HEK293 (cell line): ENCODE data around the gene ORC4.

Experiments
- HIC1 ChIP-seq: fragments of 450-650 bp; formaldehyde crosslinking; IDR thresholded peaks from 2 replicates; pipeline ENCODE4 v1.5.1; 2016; ENCODE audit warnings: missing biosample characterization, missing genetic modification characterization
- KLF16 ChIP-seq: fragments of 450-650 bp; formaldehyde crosslinking; IDR thresholded peaks from 2 replicates; pipeline ENCODE4 v1.5.1; 2017; ENCODE audit warnings: missing biosample characterization, missing genetic modification characterization
- MEIS1 ChIP-seq: sonication (generic); formaldehyde crosslinking; IDR thresholded peaks from 2 replicates; pipeline ENCODE4 v1.8.1; 2022; ENCODE audit warnings: missing genetic modification reagents, mild to moderate bottlenecking, borderline replicate concordance
- PRDM10 ChIP-seq: fragments of 450-650 bp; formaldehyde crosslinking; IDR thresholded peaks from 2 replicates; pipeline ENCODE4 v1.5.1; 2016; ENCODE audit warnings: missing biosample characterization, missing genetic modification characterization
- PRDM4 ChIP-seq: fragments of 450-650 bp; formaldehyde crosslinking; IDR thresholded peaks from 2 replicates; pipeline ENCODE4 v1.5.1; 2017; ENCODE audit warnings: missing biosample characterization, missing genetic modification characterization
- SETDB1 ChIP-seq: IDR thresholded peaks from one replicate; pipeline ENCODE4 v1.6.1; 2017; ENCODE audit warnings: mild to moderate bottlenecking, low read length, moderate library complexity, mixed read lengths; ENCODE audit not compliant: insufficient read length
- SP3 ChIP-seq: fragments of 450-650 bp; formaldehyde crosslinking; IDR thresholded peaks from 2 replicates; pipeline ENCODE4 v1.5.1; 2016; ENCODE audit warnings: missing biosample characterization, missing genetic modification characterization
- YY1 ChIP-seq: fragments of 450-650 bp; formaldehyde crosslinking; IDR thresholded peaks from 2 replicates; pipeline ENCODE4 v1.5.1; 2018; ENCODE audit warnings: missing biosample characterization, missing genetic modification characterization
- ZBTB44 ChIP-seq: fragments of 450-650 bp; IDR thresholded peaks from 2 replicates; pipeline ENCODE4 v1.5.1; 2018; ENCODE audit warnings: missing biosample characterization, mild to moderate bottlenecking, missing genetic modification characterization
- ZBTB8A ChIP-seq: fragments of 450-650 bp; formaldehyde crosslinking; IDR thresholded peaks from 2 replicates; pipeline ENCODE4 v1.5.1; 2016; ENCODE audit warnings: missing biosample characterization, missing genetic modification characterization
- ZEB2 ChIP-seq: fragments of 450-650 bp; formaldehyde crosslinking; IDR thresholded peaks from 2 replicates; pipeline ENCODE4 v1.5.1; 2016; ENCODE audit warnings: missing biosample characterization, missing genetic modification characterization
- ZNF132 ChIP-seq: fragments of 450-650 bp; formaldehyde crosslinking; IDR thresholded peaks from 2 replicates; pipeline ENCODE4 v1.5.1; 2017; ENCODE audit warnings: missing biosample characterization, missing genetic modification characterization, borderline replicate concordance
- ZNF138 ChIP-seq: fragments of 450-650 bp; formaldehyde crosslinking; IDR thresholded peaks from 2 replicates; pipeline ENCODE4 v1.5.1; 2016; ENCODE audit warnings: missing biosample characterization, missing genetic modification characterization, borderline replicate concordance
- ZNF174 ChIP-seq: fragments of 450-650 bp; formaldehyde crosslinking; IDR thresholded peaks from 2 replicates; pipeline ENCODE4 v1.5.0; 2017; ENCODE audit warnings: missing biosample characterization, mild to moderate bottlenecking, missing genetic modification characterization
- ZNF223 ChIP-seq: fragments of 450-650 bp; formaldehyde crosslinking; IDR thresholded peaks from 2 replicates; pipeline ENCODE4 v1.5.1; 2016; ENCODE audit warnings: missing biosample characterization, missing genetic modification characterization
- ZNF239 ChIP-seq: fragments of 450-650 bp; formaldehyde crosslinking; IDR thresholded peaks from 2 replicates; pipeline ENCODE4 v1.5.1; 2016; ENCODE audit warnings: missing biosample characterization, missing genetic modification characterization
- ZNF391 ChIP-seq: fragments of 450-650 bp; formaldehyde crosslinking; IDR thresholded peaks from 2 replicates; pipeline ENCODE4 v1.5.1; 2016; ENCODE audit warnings: low read depth, missing biosample characterization, missing genetic modification characterization, borderline replicate concordance
- ZNF404 ChIP-seq: fragments of 450-650 bp; formaldehyde crosslinking; IDR thresholded peaks from 2 replicates; pipeline ENCODE4 v1.5.1; 2017; ENCODE audit warnings: missing biosample characterization, missing genetic modification characterization
- ZNF548 ChIP-seq: fragments of 450-650 bp; formaldehyde crosslinking; IDR thresholded peaks from 2 replicates; pipeline ENCODE4 v1.5.1; 2016; ENCODE audit warnings: missing biosample characterization, missing genetic modification characterization
- ZNF560 ChIP-seq: fragments of 450-650 bp; formaldehyde crosslinking; IDR thresholded peaks from 2 replicates; pipeline ENCODE4 v1.5.1; 2017; ENCODE audit warnings: missing biosample characterization, missing genetic modification characterization, borderline replicate concordance
- ZNF561 ChIP-seq: fragments of 450-650 bp; IDR thresholded peaks from 2 replicates; pipeline ENCODE4 v1.5.1; 2018; ENCODE audit warnings: missing biosample characterization, missing genetic modification characterization, borderline replicate concordance
- ZNF571 ChIP-seq: fragments of 450-650 bp; formaldehyde crosslinking; IDR thresholded peaks from 2 replicates; pipeline ENCODE4 v1.5.0; 2017; ENCODE audit warnings: missing biosample characterization, missing genetic modification characterization
- ZNF626 ChIP-seq: fragments of 450-650 bp; sonication (Bioruptor Pico); formaldehyde crosslinking; IDR thresholded peaks from 2 replicates; pipeline ENCODE4 v1.5.1; 2018; ENCODE audit warnings: missing biosample characterization, missing genetic modification characterization, inconsistent platforms
- ZNF701 ChIP-seq: fragments of 450-650 bp; formaldehyde crosslinking; IDR thresholded peaks from 2 replicates; pipeline ENCODE4 v1.5.1; 2016; ENCODE audit warnings: missing biosample characterization, missing genetic modification characterization
- ZNF747 ChIP-seq: fragments of 450-650 bp; formaldehyde crosslinking; IDR thresholded peaks from 2 replicates; pipeline ENCODE4 v1.5.1; 2016; ENCODE audit warnings: missing biosample characterization, missing genetic modification characterization
- ZNF777 ChIP-seq: fragments of 450-650 bp; formaldehyde crosslinking; IDR thresholded peaks from 2 replicates; pipeline ENCODE4 v1.5.1; 2017; ENCODE audit warnings: missing biosample characterization, missing genetic modification characterization, borderline replicate concordance
- ZNF792 ChIP-seq: fragments of 450-650 bp; formaldehyde crosslinking; IDR thresholded peaks from 2 replicates; pipeline ENCODE4 v1.5.1; 2016; ENCODE audit warnings: missing biosample characterization, missing genetic modification characterization
- ZSCAN23 ChIP-seq: fragments of 450-650 bp; formaldehyde crosslinking; IDR thresholded peaks from 2 replicates; pipeline ENCODE4 v1.5.1; 2016; ENCODE audit warnings: missing biosample characterization, missing genetic modification characterization

The ORC4 gene

GRCh38 chr2:148021059-148021861 is 723 bp upstream of the ORC4 start, which contains the start of gene MBD5 (continued):
- TF ChIP-seq ZNF174 (tag by site-specific recombination) (no peak), ZNF223 (no peak), ZNF626 (tag by site-specific recombination) (no peak), ZNF571 (tag by site-specific recombination) (no peak), ZNF560 (tag by site-specific recombination) (no peak), SP3 (tag by site-specific recombination) (peak; percentile 46; the same call in 1 of the 2 replicates), PRDM4 (no peak), MEIS1 (CRISPR knock-in tag) (no peak), ZNF132 (tag by site-specific recombination) (no peak), ZNF548 (no peak), ZEB2 (no peak), ZNF561 (tag by site-specific recombination) (no peak), SETDB1 (no peak), KLF16 (tag by site-specific recombination) (no peak), ZSCAN23 (tag by site-specific recombination) (no peak), ZNF747 (tag by site-specific recombination) (no peak), PRDM10 (no peak), ZNF701 (tag by site-specific recombination) (no peak), ZNF138 (tag by site-specific recombination) (no peak), HIC1 (no peak), ZBTB8A (tag by site-specific recombination) (no peak), ZNF239 (no peak), ZNF792 (tag by site-specific recombination) (no peak), ZNF404 (tag by site-specific recombination) (no peak), ZNF391 (tag by site-specific recombination) (no peak), ZNF777 (no peak), ZBTB44 (tag by site-specific recombination) (peak; percentile 98), YY1 (no peak)
